ENCODE data around the gene GMIP. TPM values are rescaled to one million over a fixed set of nuclear protein-coding genes. Genes with fewer than 3 reads are reported as not detected.

The GMIP gene
- total and polyA plus RNA-seq, 2 experiments from 2014 or later, result 5.1 to 22.1 TPM

DNA sequence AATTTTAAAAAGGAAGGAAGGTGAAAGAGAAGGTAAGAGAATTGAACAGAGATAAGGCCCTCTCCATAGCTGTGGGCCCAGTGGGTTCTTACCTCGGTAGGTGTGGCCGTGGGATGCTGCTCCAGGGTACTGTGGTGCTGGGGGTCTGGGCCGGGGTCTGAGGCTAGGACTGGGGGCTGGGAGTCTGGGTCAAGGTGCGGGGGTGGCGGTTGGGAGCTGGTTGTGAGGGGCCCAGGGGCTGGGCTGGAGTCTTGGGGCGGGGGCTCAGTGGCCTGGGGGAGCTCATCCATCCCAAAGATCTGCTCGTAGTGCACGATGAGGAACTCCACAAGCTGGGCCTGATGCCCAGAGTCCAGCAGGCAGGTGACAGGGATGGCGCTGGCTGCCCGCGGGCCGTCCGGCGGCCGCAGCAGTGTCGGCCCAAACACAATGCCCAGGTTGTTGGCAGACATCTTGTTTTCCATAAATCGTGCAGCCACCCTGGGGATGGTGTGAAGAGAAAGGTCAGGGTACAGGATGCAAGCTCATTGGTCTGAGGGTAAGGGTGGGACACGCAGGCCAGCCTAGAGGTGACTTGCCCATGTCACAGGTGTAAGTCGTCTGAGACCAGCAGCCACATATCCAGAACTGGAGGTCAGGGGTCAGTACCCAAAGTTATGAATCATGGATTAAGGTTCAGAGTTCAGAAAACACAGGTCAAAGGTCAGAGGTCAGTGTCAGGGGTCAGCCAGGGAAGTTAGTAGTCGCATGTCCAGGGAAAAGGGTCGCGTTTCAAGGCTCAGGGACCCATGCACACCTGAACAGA, 9.5 kb downstream of the GMIP start (continued):
- TF ChIP-seq, protein P1, sequence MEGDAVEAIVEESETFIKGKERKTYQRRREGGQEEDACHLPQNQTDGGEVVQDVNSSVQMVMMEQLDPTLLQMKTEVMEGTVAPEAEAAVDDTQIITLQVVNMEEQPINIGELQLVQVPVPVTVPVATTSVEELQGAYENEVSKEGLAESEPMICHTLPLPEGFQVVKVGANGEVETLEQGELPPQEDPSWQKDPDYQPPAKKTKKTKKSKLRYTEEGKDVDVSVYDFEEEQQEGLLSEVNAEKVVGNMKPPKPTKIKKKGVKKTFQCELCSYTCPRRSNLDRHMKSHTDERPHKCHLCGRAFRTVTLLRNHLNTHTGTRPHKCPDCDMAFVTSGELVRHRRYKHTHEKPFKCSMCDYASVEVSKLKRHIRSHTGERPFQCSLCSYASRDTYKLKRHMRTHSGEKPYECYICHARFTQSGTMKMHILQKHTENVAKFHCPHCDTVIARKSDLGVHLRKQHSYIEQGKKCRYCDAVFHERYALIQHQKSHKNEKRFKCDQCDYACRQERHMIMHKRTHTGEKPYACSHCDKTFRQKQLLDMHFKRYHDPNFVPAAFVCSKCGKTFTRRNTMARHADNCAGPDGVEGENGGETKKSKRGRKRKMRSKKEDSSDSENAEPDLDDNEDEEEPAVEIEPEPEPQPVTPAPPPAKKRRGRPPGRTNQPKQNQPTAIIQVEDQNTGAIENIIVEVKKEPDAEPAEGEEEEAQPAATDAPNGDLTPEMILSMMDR (conservative IDR thresholded peaks at IDR 0.05; ENCODE audit: low read depth in 2 of 2), result no peak
- TF ChIP-seq CREB1 (CRISPR knock-in tag; IDR thresholded peaks at IDR 0.05; ENCODE audit: low read depth) (no peak), NANOG (IDR thresholded peaks at IDR 0.05; ENCODE audit: borderline replicate concordance) (no peak)

DNA sequence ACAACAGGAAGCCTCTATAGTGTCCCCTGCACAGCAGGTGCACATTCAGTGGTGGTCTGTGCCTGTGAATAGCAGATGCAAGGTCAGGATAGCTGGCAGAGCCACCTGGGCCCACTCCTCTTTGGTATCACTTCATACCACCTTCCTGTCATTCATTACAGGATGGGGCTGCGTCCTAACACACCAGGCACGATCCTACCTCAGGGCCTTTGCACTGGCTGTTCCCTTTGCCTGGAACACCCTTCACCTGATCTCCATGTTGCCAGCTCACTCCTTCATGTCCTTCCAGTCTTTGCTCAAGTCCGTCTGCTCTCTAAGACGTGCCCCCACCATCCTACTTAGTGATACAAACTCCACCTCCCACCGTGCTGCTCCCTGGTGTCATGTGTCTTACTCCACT, 10.8 kb downstream of the GMIP start:
- no peak overlapping the region for H3K4me3 Mint-ChIP-seq
- H4K20me1 ChIP-seq (replicated peaks; ENCODE audit: insufficient read depth), result no peaks in the 10 kb centered on the region
- no peak overlapping the region for H3K4me3 ChIP-seq
- H3K4me1 ChIP-seq (ENCODE audit: insufficient read depth), result no peaks in the 10 kb centered on the region
- H3K9me3 Mint-ChIP-seq, result no peaks in the 10 kb centered on the region
- no peaks in the 10 kb centered on the region; the same call in 1 of the 2 replicates for H3K36me3 ChIP-seq (ENCODE audit: insufficient read depth)
- no peak overlapping the region for H3K27ac ChIP-seq (ENCODE audit: low read depth)
- no peak overlapping the region for H3K4me2 ChIP-seq
- peaks cover under 1% of the 10 kb centered on the region; the same call in 1 of the 2 replicates for H3K79me2 ChIP-seq (replicated peaks; ENCODE audit: insufficient read depth)
- no peak overlapping the region for H2AFZ ChIP-seq
- H3K36me3 Mint-ChIP-seq (ENCODE audit: low read depth), result peaks cover 21% of the 10 kb centered on the region
- H3K27me3 ChIP-seq (ENCODE audit: insufficient read depth), result no peaks in the 10 kb centered on the region
- peaks cover 10% of the 10 kb centered on the region for H3K27me3 Mint-ChIP-seq (ENCODE audit: insufficient read depth, low read depth, poor library complexity)
- ATAC-seq, result no peak
- DNase-seq (ENCODE audit: low spot score), result no peak
- H3F3A ChIP-seq (replicated peaks; ENCODE audit: low read depth), result 0 out of 2 replicates have a peak, but pooled peaks cover 4% of the 10 kb centered on the region
- no peaks in the 10 kb centered on the region for H3K9me2 ChIP-seq (ENCODE audit: insufficient read depth)
- peaks cover 2% of the 10 kb centered on the region; the same call in 2 of the 3 replicates for H3K4me1 Mint-ChIP-seq
- no peak overlapping the region for H3K27ac Mint-ChIP-seq
- TF ChIP-seq STAT1 (IDR thresholded peaks at IDR 0.05; ENCODE audit: unreplicated experiment) (no peak), POLR2AphosphoS5 (IDR thresholded peaks at IDR 0.05; ENCODE audit: low read depth) (no peak), ZNF331 (CRISPR knock-in tag; IDR thresholded peaks at IDR 0.05; ENCODE audit: low read depth) (no peak), JUNB (IDR thresholded peaks at IDR 0.05; ENCODE audit: unreplicated experiment) (no peak), NANOG (IDR thresholded peaks at IDR 0.05; ENCODE audit: borderline replicate concordance) (no peak)
- TF ChIP-seq, protein P2, sequence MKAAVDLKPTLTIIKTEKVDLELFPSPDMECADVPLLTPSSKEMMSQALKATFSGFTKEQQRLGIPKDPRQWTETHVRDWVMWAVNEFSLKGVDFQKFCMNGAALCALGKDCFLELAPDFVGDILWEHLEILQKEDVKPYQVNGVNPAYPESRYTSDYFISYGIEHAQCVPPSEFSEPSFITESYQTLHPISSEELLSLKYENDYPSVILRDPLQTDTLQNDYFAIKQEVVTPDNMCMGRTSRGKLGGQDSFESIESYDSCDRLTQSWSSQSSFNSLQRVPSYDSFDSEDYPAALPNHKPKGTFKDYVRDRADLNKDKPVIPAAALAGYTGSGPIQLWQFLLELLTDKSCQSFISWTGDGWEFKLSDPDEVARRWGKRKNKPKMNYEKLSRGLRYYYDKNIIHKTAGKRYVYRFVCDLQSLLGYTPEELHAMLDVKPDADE (IDR thresholded peaks at IDR 0.05), result no peak
- TF ChIP-seq, protein P1 (conservative IDR thresholded peaks at IDR 0.05; ENCODE audit: low read depth in 2 of 2), result no peak
- TF ChIP-seq, protein P3, sequence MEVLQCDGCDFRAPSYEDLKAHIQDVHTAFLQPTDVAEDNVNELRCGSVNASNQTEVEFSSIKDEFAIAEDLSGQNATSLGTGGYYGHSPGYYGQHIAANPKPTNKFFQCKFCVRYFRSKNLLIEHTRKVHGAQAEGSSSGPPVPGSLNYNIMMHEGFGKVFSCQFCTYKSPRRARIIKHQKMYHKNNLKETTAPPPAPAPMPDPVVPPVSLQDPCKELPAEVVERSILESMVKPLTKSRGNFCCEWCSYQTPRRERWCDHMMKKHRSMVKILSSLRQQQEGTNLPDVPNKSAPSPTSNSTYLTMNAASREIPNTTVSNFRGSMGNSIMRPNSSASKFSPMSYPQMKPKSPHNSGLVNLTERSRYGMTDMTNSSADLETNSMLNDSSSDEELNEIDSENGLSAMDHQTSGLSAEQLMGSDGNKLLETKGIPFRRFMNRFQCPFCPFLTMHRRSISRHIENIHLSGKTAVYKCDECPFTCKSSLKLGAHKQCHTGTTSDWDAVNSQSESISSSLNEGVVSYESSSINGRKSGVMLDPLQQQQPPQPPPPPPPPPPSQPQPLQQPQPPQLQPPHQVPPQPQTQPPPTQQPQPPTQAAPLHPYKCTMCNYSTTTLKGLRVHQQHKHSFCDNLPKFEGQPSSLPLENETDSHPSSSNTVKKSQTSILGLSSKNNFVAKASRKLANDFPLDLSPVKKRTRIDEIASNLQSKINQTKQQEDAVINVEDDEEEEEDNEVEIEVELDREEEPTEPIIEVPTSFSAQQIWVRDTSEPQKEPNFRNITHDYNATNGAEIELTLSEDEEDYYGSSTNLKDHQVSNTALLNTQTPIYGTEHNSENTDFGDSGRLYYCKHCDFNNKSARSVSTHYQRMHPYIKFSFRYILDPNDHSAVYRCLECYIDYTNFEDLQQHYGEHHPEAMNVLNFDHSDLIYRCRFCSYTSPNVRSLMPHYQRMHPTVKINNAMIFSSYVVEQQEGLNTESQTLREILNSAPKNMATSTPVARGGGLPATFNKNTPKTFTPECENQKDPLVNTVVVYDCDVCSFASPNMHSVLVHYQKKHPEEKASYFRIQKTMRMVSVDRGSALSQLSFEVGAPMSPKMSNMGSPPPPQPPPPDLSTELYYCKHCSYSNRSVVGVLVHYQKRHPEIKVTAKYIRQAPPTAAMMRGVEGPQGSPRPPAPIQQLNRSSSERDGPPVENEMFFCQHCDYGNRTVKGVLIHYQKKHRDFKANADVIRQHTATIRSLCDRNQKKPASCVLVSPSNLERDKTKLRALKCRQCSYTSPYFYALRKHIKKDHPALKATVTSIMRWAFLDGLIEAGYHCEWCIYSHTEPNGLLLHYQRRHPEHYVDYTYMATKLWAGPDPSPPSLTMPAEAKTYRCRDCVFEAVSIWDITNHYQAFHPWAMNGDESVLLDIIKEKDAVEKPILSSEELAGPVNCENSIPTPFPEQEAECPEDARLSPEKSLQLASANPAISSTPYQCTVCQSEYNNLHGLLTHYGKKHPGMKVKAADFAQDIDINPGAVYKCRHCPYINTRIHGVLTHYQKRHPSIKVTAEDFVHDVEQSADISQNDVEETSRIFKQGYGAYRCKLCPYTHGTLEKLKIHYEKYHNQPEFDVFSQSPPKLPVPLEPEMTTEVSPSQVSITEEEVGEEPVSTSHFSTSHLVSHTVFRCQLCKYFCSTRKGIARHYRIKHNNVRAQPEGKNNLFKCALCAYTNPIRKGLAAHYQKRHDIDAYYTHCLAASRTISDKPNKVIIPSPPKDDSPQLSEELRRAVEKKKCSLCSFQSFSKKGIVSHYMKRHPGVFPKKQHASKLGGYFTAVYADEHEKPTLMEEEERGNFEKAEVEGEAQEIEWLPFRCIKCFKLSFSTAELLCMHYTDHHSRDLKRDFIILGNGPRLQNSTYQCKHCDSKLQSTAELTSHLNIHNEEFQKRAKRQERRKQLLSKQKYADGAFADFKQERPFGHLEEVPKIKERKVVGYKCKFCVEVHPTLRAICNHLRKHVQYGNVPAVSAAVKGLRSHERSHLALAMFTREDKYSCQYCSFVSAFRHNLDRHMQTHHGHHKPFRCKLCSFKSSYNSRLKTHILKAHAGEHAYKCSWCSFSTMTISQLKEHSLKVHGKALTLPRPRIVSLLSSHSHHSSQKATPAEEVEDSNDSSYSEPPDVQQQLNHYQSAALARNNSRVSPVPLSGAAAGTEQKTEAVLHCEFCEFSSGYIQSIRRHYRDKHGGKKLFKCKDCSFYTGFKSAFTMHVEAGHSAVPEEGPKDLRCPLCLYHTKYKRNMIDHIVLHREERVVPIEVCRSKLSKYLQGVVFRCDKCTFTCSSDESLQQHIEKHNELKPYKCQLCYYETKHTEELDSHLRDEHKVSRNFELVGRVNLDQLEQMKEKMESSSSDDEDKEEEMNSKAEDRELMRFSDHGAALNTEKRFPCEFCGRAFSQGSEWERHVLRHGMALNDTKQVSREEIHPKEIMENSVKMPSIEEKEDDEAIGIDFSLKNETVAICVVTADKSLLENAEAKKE (CRISPR knock-in tag; IDR thresholded peaks at IDR 0.05), result no peak

All from GM23338 (cell line).